DND-41 (cell line): ENCODE measurements around the gene GET4.

Source experiments
- EZH2 ChIP-seq: IDR thresholded peaks from 3 replicates; pipeline ENCODE4 v1.6.1; 2012; ENCODE audit warnings: borderline replicate concordance, low read depth, mild to moderate bottlenecking, moderate library complexity, low read length, inconsistent platforms; ENCODE audit not compliant: severe bottlenecking
- TF ChIP-seq, protein P1 (sequence below): IDR thresholded peaks from 2 replicates; pipeline ENCODE4 v1.5.1; 2012; ENCODE audit warnings: borderline replicate concordance, low read length, moderate library complexity, mild to moderate bottlenecking; ENCODE audit not compliant: poor library complexity, severe bottlenecking; ENCODE audit errors: extremely low read depth

DNA sequence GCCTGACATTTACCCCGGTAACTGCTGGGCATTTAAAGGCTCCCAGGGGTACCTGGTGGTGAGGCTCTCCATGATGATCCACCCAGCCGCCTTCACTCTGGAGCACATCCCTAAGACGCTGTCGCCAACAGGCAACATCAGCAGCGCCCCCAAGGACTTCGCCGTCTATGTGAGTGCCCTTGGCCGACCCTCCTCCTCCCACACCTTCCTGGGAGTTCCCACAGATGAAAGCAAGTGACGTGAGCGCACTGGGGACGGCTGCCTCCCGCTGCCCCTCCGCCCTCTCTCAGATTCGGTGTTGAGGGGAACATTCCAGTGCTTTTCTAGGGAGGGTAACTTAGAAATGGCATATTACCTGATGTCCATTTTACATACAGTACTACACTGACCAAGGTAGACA is 7.0 kb upstream of the GET4 start:
- TF ChIP-seq, protein P1, sequence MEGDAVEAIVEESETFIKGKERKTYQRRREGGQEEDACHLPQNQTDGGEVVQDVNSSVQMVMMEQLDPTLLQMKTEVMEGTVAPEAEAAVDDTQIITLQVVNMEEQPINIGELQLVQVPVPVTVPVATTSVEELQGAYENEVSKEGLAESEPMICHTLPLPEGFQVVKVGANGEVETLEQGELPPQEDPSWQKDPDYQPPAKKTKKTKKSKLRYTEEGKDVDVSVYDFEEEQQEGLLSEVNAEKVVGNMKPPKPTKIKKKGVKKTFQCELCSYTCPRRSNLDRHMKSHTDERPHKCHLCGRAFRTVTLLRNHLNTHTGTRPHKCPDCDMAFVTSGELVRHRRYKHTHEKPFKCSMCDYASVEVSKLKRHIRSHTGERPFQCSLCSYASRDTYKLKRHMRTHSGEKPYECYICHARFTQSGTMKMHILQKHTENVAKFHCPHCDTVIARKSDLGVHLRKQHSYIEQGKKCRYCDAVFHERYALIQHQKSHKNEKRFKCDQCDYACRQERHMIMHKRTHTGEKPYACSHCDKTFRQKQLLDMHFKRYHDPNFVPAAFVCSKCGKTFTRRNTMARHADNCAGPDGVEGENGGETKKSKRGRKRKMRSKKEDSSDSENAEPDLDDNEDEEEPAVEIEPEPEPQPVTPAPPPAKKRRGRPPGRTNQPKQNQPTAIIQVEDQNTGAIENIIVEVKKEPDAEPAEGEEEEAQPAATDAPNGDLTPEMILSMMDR, result no peak
- no peak for TF ChIP-seq EZH2
